ENCODE data around the gene HOXC12.

GRCh38 chr12:53973236-53974042 is 18.7 kb downstream of the HOXC12 start:
- TF ChIP-seq CTCF (IDR thresholded peaks at IDR 0.05), result no peak
- no peak for TF ChIP-seq POLR2A (IDR thresholded peaks at IDR 0.05)
